GM13977 (cell line): ENCODE results near the gene FOLR2.
"Not testable (repeated sequence)": the region's sequence is repeated elsewhere in the genome, so short reads cannot be mapped to it uniquely, and the experiment has no call there.

Source experiments
- DNase-seq: peaks from one replicate; pipeline ENCODE4 v3.0.0; 2012; ENCODE audit warnings: low spot score
- CTCF ChIP-seq: IDR thresholded peaks from 2 replicates; pipeline ENCODE4 v1.5.1; 2012; ENCODE audit warnings: mild to moderate bottlenecking, control low read depth; ENCODE audit not compliant: insufficient read depth; ENCODE audit errors: extremely low read depth, missing control alignments
- in situ Hi-C: fragments of 300-500 bp; cut with MboI; formaldehyde crosslinking; loops from one replicate; pipeline ENCODE4 v1.12.0; 2022; ENCODE audit warnings: low sequenced_read_pairs, low pct_unique_long_range_greater_than_20kb, mixed read lengths, inconsistent platforms; ENCODE audit not compliant: unreplicated experiment

FOLR2 gene

GRCh38 chr11:72195518-72196270 lies 20.9 kb upstream of the FOLR2 start:
- no peak for DNase-seq
- no peak for TF ChIP-seq CTCF
- in situ Hi-C loops = no loop called here

GRCh38 chr11:72201445-72201844 lies 15.1 kb upstream of the FOLR2 start:
- DNase-seq, in situ Hi-C loops: not testable (repeated sequence)

DNA sequence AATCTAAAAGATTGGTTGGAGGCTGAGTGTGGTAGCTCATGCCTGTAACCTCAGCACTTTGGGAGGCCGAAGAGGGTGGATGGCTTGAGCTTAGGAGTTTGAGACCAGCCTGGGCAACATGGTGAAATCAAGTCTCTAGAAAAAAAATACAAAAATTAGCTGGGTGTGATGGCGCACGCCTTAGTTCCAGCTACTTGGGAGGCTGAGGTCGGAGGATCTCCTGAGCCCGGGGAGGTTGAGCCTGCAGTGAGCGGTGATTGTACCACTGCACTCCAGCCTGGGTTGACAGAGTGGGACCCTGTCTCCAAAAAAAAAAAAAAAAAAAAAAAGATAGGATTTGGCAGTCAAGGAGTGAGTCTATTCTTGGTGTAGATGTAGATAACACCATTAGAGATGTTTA lies 14.0 kb upstream of the FOLR2 start:
- no peak for DNase-seq
- in situ Hi-C loops = no loop called here
- no peak for TF ChIP-seq CTCF

DNA sequence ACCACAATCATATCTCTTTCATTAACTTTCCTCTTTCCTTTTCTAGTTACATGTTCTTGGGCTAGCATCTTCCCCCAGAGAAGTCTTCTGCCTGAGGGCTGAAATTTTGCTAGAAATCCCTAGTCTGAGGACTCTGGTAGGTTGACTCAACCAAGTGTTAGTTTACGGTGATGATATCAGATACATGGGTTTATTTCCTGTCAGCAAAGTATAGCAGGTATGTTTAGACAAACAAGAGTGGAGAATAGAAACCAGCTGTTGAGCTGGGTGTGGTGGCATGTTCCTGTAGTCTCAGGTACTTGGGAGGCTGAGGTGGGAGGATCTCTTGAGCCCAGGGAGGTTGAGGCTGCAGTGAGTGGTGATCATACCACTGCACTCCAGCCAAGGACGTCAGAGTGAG lies 13.4 kb upstream of the FOLR2 start:
- DNase-seq = no peak
- in situ Hi-C loops = no loop called here
- TF ChIP-seq CTCF = no peak

GRCh38 chr11:72204886-72205285 lies 11.7 kb upstream of the FOLR2 start:
- DNase-seq = no peak
- in situ Hi-C loops = no loop called here
- TF ChIP-seq CTCF = no peak

- DNase-seq, in situ Hi-C loops: not testable (repeated sequence)
Measured at GRCh38 chr11:72206794-72207193, 9.8 kb upstream of the FOLR2 start.

DNA sequence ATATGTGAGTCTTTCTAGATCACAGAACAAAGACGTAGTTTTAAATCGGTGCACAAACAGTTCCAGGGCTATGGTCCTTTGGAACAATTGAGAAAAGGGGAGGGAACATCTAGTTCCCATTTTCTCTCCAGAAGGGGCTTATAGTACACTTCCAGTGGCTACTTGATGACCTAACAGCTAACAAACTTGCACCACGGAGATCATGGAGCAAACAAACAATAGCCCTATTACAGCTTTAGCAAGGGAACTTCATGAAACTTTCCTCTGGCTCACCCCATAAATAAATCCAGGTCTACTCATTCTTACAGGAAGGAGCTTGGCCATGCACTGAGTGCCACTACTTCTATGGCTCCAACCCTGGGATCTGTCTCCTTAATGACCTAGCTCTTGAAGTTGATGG lies 8.3 kb upstream of the FOLR2 start:
- in situ Hi-C loops = no loop called here
- DNase-seq = no peak
- no peak for TF ChIP-seq CTCF

- TF ChIP-seq CTCF = no peak
- DNase-seq = no peak
- in situ Hi-C loops = no loop called here
Measured at GRCh38 chr11:72209101-72209500, 7.5 kb upstream of the FOLR2 start.
